Measurements from ENCODE around the gene POLR3G.

GRCh38 chr5:90479611-90480385 lies 5.1 kb downstream of the POLR3G start:
- TF ChIP-seq CTCF (IDR thresholded peaks at IDR 0.05) = no peak
- no peak for TF ChIP-seq POLR2A (IDR thresholded peaks at IDR 0.05)

Data from heart left ventricle (tissue), 13 donors.